Activated naive CD4-positive, alpha-beta T cell treated with anti-CD3 and anti-CD28 coated beads, Interleukin-2, amount 50 U/mL, for 16 hours (primary cell): ENCODE data around the gene LRP8.

Experiments
- DNase-seq: peaks from one replicate; pipeline ENCODE4 v3.0.0-alpha.2; 2020

LRP8 gene

DNA sequence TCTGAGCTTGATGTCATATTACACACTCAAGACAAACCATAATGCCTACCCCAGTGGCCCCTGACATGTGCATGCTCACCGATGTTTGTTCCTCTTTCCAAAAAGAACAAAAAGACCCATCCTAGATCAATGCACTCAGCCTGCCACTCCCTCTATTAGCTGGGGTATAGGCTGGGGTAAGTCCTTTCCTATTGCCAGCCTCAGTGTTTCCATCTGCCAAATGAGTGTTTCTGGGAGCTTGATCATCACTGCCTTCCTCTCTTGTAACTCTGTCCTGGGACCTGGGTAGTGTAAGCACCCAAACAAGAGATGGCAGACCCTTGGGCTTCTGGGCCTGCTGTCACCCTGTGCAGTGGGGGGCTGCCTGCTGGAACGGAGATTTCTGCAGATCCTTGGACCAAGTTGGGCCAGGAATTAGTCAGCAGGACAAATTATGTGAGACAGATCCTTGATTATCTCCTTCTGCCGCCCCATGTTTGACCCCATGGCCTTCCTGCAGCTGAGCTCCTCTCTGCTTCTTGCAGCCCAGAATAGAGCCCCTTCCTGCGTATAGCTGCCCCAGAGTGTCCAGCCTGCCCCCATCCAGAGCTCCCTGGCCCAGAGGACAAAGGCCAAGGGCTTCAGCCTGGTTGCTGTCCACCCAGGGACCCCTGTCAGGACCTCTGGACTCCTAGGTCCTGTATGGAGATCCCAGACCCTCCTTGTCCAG is 31.5 kb upstream of the LRP8 start:
- no peak for DNase-seq

DNA sequence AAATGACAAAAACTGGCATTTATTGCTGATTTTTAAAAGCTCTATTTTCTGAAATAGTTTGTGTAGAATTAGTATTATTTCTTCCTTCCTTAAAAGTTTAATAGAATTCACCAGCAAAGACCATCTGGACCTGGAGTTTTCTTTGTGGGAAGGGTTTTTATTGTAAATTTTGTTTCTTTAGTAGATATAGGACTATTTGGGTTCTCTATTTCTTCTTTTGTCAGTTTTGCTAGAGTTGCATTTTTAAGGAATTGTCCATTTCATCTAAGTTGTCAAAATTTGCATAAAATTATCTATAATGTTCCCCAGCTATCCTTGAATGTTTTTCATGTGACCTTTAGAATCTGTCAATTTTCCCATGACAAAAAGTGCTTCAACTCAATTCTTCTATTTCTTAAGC is 28.8 kb upstream of the LRP8 start:
- DNase-seq: no peak

DNA sequence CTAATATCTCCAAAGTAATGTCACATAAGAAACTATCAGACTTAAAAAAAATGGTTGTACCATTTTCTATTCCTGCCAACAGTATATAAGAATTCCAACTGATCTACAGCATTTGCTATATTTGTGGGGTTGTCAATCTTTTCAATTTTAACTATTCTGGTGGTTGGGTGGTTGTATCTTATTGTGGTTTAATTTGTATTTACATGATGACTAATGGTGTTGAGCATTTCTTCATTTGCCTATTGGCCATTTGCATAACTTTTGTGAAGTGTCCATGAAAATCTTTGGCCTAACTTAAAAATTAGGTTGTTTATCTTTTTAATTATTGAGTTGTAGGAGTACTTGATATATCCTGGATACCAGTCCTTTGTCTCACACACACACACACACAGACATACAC is 26.2 kb upstream of the LRP8 start:
- DNase-seq: no peak

DNA sequence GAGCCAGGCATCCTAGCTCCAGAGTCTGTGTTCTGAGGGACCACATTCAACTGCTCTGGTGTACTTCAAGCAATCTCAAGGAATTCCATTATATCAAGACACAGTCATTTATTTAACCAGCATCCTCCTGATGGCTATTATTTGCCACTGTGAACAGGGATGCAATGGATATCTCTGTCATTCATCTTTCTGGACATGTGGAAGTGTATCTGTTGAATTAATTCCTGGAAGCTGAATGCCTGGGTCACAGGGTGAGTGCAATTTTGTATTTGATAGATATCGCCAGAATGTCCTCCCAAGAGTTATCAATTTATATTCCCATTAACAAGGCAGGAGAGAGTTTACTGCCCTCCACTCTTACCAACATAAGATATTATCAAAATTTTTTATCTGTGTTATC is 24.7 kb upstream of the LRP8 start:
- DNase-seq: no peak

DNA sequence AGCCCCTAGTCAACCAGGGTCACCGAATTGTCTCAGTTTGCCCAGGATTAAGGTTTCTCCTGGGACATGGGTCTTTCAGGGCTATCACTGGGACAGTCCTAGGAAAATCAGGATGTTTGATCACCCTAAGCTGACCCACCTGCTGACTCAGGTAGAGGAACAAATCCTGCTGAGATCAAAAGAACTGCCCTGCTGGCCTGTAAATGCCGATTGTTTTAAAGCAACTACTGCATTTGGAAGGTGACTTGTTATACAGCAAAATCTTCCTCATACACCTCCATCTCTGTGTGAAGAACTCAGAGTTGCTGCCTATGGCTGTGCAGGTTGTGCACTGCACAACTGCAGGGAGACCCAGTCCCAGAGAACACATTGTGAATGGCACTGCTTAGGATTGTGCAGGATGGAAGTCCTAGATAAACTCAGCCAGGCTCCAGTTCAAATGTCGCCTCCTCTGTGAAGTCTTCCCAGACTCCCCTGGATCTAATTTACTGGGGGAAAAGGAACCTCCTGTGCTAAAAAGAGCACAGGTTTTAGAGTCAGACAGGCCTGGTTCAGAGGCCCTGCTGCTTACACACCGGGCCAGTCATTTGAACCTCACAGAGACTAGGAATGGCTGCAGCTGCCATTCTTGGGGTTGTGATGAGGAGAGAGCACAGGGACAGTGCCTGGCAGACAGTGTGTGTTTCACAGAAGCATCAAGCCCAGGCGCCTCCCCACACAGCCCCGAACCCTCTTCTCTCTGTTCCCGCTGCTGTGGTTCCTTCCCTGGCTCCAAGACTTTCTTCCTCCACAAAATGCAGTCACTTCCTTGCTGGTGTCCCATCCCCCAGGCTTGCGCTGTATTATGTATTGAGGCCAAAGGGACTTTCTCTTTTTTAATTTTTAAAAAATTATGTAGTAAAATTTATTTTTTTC is 23.2 kb upstream of the LRP8 start:
- DNase-seq: no peak

DNA sequence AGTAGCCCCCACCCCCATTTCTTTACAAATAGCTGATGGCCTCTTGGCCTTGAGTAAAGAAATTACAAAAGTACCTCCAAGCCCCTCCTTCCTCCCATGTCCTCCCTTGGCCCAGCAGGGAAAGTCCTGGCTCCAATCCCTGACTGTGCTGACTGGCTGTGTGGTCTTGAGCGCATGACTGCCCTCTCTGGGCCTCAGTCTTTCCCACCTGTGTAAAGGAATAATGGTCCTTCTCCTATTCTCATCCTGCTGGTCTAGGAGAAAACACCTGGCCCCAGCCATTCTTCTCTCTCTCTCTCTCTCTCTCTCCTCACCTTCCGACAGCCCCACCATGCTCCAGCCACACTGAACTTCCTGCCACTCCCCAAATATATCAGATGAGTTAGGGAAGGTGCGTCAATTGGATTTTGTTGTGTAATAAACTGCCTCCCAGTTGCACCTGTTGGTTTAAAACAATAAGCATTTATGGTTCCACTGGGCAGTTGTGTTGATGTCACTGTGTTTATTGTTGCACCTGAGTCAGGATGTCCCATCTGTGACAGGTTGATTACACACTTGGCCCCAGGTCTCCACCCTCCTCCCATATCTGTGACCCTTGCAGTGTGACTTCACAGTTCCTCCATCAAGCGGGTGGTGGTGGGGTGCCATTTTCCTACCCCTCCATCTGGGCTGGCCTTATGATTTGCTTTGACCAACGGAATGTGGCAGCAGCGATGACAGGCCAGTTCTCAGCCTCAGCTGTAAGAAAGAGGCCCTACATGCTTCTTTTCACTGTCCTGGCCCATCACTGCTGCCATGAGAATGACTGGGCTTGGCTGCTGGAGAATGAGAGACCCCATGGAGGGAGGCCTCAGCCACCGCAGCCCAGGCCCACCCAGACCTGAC is 22.3 kb upstream of the LRP8 start:
- no peak for DNase-seq

DNA sequence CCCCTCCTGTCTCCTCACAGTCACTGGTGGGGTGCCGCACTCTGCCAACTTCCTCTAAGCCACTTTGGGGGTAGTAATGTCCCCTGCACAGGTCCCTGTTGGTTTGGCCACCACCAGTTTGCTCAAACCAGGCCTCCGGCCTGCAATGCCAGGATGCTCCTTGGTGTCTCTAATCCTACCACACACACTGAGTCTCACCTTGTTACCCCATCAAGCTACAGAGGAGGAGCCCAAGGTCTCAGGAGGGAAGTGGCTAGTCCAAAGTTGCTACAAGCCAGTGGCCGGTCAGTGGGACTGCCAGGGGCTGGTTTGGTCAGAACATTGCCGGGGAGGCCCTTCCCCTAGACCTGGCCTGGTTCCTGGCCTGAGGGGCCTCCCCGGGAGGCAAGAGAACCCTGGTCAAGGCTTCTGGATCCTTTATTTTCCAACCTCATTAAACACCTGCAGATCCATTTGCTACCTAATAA is 21.5 kb upstream of the LRP8 start:
- no peak for DNase-seq

DNA sequence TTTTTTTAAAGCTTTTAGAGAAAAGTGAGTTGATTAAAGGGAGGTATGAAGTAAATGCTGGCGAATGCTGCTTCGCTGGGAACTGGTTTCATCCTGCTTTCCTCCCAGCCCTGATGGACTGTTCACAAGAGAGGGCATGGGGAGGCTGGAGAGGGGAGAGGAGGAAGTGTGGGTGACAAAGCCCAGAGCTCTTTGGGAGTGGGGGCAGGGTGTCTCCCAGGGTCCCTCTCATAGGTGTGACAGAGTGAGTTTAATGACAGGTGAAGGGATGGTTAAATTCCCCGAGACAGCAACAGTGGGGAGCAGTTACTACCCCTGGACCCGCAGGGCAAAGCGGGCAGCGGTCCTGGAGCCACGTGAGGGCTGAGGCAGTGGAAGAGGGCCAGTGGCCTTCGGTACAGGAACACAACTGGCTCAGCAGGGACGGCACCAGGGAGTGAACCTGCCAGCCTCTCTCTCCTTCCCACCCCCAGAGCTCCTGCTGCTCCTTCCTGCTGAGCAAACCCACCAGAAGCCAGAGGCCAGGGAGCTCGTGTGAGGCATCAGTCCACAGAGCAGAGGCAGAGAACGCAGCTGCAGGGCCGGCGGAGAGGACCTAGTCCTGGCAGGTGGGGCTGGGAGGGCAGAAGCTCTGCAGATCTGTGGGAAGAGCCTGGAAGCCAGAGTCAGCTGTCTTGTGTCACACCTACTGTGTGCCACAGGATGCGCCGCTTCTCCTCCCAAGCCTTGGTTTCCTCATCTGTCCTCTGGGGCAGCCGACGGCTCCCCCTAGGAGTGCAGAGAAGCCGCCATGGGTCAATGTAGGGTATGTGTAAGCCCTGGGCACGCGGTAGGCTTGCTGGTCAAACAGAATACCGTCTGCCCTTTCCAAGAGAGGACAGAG is 20.9 kb upstream of the LRP8 start:
- no peak for DNase-seq

DNA sequence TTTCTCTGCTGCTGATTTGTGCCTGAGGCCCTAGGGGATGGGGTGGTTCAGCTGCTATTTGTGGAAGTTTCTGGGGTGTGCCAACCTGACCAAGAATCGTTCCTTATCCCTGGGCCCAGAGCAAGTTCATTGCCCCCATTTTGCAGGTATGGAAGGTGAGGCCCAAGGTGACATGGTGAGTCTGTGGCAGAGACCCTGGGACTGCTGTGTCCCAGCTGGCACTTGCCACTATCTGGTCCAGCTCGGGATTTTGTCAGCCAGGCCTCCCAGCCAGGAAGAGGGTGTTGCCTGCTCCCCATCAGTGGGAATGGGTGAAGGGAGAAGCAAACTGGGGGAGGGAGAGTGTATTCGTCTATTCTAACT is 18.9 kb upstream of the LRP8 start:
- DNase-seq: no peak

DNA sequence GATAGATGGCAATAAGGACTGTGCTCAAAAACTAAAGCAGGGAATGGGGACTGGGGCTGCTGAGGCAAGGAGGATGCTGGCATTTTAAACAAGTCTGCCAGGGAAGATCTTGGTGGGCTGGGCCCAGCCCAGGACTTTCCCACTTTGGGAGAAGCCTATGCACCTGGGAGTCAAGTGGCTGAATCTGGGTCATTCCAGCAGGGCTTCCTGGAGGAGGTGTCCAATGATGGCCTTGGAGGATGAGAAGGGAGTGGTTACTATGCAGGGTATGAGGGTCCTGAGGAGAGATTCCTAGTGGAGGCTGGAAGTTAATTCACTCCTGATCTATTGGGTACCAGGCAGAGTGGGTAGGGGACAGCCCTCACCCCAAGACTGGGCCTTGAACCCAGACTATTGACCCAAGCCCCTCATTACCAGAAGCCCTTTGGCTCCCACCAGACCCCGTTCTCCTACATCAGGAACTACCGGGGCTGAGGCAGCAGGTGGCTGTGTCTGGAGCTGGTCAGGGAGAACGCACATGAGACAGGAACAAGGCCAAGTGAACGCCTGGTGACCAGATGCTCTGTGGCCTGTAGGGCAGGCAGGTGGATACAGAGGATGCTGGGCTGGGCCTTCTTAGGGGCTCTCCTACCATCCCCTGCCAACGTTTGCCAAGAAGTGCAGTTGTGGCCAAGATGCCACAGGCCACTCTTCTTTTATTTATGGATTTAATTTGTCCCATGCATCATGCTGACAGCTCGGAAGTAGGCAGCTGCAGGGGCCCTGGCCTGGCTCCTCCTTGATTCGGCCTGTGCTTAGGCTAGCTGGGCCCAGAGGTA is 18.3 kb upstream of the LRP8 start:
- no peak for DNase-seq

DNA sequence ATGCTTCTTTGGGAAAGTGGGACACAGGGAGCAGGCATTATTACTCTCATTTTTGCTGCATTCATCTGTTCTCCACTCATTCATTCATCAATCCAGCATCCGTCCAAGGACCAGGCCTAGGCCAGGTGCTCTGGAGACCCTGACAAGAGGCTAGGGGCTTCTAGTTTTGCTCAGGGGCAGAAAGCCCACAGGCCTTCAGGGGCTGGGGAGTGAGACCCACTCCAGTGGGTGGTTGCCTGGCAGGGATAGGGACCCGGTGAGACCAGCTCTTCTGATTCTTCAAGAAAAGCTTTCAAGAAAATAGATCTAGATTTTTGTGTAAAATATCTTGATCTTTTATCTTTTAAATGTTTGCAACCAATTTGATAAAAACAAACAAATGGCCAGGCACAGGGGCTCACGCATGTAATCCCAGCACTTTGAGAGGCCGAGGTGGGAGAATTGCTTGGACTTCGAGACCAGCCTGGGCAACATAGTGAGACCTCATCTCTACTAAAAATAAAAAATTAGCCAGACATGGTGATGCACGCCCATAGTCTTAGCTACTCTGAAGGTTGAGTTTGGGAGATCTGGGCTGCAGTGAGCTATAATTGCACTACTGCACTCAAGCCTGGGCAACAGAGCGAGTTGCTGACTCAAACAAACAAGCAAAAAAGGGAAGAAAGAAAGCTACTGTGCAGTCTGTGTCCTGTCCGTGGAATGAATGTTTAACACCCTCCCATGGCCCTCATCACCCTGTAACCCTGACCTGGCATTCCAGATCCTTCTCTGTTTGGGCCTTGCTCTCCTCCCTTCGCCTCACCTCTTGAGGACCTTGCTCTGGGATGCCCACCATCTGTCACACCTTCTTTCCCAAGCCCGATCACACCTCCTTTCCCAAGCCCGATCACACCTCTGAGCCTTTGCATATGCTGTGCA is 17.3 kb upstream of the LRP8 start:
- no peak for DNase-seq

DNA sequence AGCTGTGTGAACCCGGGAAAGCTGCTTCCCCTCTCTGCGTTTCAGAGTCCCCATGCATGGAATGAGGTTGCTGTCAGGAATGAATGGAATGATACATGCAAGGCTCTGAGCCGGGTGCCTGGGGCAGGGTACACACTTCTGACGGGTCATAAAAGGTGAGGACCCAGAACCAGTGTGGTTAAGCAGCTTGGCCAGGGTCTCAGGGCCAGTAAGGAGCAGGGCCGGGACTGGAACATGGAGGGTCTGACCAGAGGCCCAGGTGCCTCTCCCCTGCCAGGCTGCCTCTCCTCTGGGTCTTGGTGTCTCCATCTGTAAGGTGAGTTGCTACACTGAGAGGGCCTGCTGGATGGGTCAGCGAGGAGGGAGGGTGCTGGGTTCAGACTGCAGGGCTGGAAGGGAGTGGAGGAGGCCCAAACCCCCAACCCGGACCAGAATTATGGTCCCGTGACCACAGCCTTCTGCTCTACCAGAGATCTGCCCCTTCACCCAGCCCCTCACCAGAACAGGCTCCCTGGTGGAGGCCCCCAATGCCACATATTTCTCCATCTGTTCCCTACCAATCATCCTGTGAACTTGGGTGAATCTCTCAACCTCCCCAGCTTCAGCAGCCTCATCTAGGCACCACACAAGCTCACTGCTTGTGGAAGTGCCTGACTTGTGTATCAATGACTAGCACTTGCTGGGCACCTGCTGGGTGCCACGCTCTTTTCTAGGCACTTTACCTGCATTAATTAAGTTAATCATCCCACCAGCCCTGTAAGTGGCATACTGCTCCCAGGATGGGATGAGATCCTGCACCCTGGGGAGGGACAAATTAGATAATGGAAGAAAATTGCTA is 16.2 kb upstream of the LRP8 start:
- DNase-seq: no peak

DNA sequence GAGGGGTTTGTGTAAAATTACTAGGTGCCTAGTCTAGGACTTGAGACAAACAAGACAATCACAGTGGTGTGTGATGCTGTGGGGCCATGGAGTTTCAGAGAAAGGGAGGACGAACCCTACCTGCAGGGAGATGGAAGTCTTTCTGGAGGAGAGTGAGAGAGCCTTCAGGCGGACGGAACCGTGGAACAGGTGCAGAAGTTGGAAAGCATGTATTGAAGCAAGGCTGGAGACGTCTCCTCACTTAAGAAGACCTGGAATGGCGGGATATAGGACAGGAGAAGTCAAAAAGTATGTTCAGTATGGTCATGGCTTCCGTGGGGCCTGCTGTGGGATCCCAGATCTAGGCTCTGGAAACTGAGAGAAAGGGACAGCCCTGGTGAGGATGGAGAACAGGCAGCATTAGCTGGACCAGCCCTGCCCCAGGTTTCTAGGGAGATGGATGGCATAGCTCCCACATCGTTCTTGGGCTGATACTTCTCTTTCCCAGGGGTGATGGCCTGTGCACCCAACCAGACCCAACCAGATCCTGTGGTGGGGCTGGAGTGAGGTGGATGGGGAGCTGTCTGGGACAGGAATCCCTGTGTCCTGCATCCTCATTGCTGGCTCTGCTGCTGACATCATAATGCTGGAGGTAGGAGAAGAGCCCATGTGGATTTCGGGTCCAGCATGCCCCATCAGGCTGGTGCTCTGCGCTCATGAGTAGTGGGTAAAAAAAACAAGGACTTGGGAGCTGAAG is 15.0 kb upstream of the LRP8 start:
- no peak for DNase-seq

DNA sequence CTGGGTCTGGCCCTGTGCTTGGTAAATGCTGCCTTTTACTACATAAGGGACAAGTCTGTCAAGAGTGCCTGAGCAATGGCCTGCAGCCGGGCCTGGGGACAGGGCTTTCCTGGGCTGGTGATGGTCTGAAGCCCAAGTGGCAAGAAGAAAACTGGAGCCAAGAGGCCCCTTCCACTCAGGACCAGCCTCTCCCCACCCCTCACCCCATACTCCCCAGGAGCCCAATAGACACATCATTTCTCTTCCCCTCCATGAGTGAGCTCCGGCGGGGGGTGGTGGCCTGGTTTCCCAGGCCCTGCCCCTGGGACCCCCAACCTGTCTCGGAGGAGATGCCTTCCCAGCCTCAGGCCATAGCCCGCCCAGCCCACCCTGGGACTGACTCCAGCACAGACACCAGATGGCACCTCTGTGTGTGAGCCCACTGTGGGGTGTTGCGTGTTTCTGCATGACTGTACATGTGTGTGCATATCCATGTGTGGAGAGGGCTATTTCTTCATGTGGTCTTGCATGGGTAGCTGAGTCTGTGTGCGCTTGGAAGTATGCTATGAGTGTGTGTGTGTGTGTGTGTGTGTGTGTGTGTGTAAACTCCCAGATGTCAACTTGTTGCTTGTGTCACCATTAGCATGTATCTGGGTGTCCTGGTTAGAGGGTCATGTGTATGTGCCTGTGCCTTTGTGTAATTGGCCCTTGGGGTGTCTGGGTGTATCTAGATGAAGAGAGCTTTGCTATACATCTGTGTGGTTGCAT is 14.3 kb upstream of the LRP8 start:
- DNase-seq: no peak

DNA sequence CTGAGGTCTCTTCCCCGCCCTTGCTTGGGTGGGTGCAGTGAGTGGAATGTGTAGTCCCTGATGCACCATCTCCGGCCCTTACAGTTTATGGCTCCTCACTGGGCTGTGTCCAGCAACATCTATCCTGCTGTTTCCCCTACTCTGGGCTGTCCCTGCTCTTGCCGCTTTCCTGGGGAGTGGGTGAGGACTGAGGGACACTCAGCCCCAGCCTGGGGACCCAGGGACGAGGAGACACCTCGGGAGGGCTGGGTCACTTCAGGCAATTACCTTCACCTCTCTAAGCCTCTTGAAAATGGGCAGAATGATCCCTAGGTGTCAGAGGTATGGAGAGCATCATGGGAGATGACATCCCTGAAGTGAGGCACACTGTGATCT is 13.6 kb upstream of the LRP8 start:
- DNase-seq: no peak

DNA sequence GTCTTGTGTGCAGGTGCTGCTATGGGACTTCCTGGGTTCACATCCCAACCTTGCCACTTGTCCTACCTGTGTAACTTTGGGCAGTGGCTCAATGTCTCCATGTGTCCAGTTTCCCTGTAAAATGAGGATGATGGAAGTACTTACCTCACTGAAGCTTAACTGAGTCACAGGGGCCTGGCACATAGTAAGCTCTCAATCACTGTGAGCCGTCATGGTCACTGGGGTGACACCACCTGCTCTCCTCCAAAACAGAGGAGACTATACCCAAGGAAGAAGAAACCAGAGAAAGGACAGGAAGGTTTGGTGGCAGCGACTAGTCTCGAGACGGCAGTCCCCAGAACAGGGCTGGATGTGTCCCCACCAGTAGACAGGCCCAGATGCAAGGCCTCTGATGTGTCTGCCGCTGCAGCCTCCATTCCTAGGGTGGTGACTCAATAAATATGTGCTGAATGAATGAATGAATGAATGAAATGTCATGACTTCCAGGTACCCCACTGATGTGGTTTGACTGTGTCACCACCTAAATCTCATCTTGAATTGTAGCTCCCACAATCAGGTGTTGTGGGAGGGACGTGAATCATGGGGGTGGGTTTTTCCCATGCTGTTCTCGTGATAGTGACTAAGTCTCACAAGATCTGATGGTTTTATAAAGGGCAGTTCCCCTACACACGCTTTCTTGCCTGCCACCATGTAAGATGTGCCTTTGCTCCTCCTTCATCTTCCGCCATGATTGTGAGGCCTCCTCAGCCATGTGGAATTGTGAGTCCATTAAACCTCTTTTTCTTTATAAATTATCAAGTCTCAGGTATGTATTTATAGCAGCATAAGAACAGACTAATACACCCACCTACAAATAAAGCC is 13.0 kb upstream of the LRP8 start:
- DNase-seq: peak; percentile 51
